K562 (cell line): Measurements from ENCODE around the gene COPS6. TPM values are rescaled to one million over a fixed set of nuclear protein-coding genes. Genes with fewer than 3 reads are reported as not detected.
A peak's percentile ranks its signal among the peaks of the same experiment; 100 is the strongest.

Experiments
- ARID2 ChIP-seq: fragments of 450-650 bp; IDR thresholded peaks from 2 replicates; pipeline ENCODE4 v1.6.1; 2017; ENCODE audit warnings: antibody characterized with exemption, mild to moderate bottlenecking
- CBFA2T2 ChIP-seq: fragments of 450-650 bp; conservative IDR thresholded peaks from 2 replicates; pipeline ENCODE4 v1.6.1; 2017; ENCODE audit warnings: mild to moderate bottlenecking
- CEBPG ChIP-seq, 3 experiments: fragments of 200-800 bp in 1 of 3; sonication (Bioruptor generic) in 1 of 3; sonication (generic) in 1 of 3; formaldehyde crosslinking in 1 of 3; IDR thresholded peaks in 2 of 3; conservative IDR thresholded peaks in 1 of 3; 2 replicates each; pipeline versions ENCODE4 v1.6.1 to v1.8.0; 2016 to 2022; ENCODE audit warnings: missing compliant biosample characterization in 2 of 3, missing genetic modification characterization in 2 of 3, mild to moderate bottlenecking in 1 of 3, missing genetic modification reagents in 1 of 3
- EHMT2 ChIP-seq: fragments of 450-650 bp; IDR thresholded peaks from 2 replicates; pipeline ENCODE4 v1.6.1; 2018; ENCODE audit warnings: antibody characterized with exemption
- ETS1 ChIP-seq: conservative IDR thresholded peaks from 2 replicates; pipeline ENCODE4 v1.6.1; 2011; ENCODE audit warnings: low read depth, mild to moderate bottlenecking, low read length; ENCODE audit not compliant: control insufficient read depth
- EZH2 ChIP-seq: IDR thresholded peaks from 2 replicates; pipeline ENCODE4 v1.6.1; 2012; ENCODE audit warnings: low read depth, mild to moderate bottlenecking, inconsistent platforms, low read length, borderline replicate concordance
- FIP1L1 ChIP-seq: fragments of 200-400 bp; formaldehyde crosslinking; IDR thresholded peaks from 2 replicates; pipeline ENCODE4 v1.6.1; 2018; ENCODE audit warnings: mild to moderate bottlenecking, low read depth, low read length; ENCODE audit not compliant: poor library complexity, severe bottlenecking
- FOSL1 ChIP-seq: fragments of 200-800 bp; sonication (Bioruptor generic); conservative IDR thresholded peaks from 2 replicates; pipeline ENCODE4 v1.6.1; 2016; ENCODE audit warnings: missing genetic modification characterization, missing compliant biosample characterization
- FOXJ3 ChIP-seq: sonication (generic); formaldehyde crosslinking; IDR thresholded peaks from 2 replicates; pipeline ENCODE4 v1.4.0; 2020; ENCODE audit warnings: mild to moderate bottlenecking, missing genetic modification reagents
- GATAD2A ChIP-seq: fragments of 450-650 bp; IDR thresholded peaks from 2 replicates; pipeline ENCODE4 v1.6.1; 2017
- HDAC3 ChIP-seq: fragments of 450-650 bp; IDR thresholded peaks from 2 replicates; pipeline ENCODE4 v1.6.1; 2018; ENCODE audit warnings: borderline replicate concordance, mild to moderate bottlenecking, moderate library complexity; ENCODE audit not compliant: partially characterized antibody
- HNRNPL ChIP-seq: fragments of 200-400 bp; formaldehyde crosslinking; IDR thresholded peaks from 2 replicates; pipeline ENCODE4 v1.6.1; 2017; ENCODE audit warnings: low read depth, mild to moderate bottlenecking, low read length
- KLF6 ChIP-seq: fragments of 250-450 bp; sonication (Bioruptor Pico); IDR thresholded peaks from 2 replicates; pipeline ENCODE4 v1.4.0; 2020; ENCODE audit warnings: mild to moderate bottlenecking, moderate library complexity, borderline replicate concordance
- MED1 ChIP-seq: sonication (generic); formaldehyde crosslinking; IDR thresholded peaks from 2 replicates; pipeline ENCODE4 v1.8.1; 2023; ENCODE audit warnings: missing genetic modification reagents, borderline replicate concordance
- MEF2D ChIP-seq: conservative IDR thresholded peaks from 2 replicates; pipeline ENCODE4 v1.6.1; 2016; ENCODE audit warnings: low read depth, missing genetic modification characterization, missing compliant biosample characterization
- NFIX ChIP-seq: fragments of 250-450 bp; sonication (Bioruptor Pico); IDR thresholded peaks from 2 replicates; pipeline ENCODE4 v1.4.0; 2020; ENCODE audit warnings: low read depth, mild to moderate bottlenecking, moderate library complexity
- NR2F6 ChIP-seq: fragments of 450-650 bp; formaldehyde crosslinking; IDR thresholded peaks from 2 replicates; pipeline ENCODE4 v1.4.0; 2020; ENCODE audit warnings: mild to moderate bottlenecking
- PHB ChIP-seq: fragments of 250-450 bp; sonication (Bioruptor Pico); IDR thresholded peaks from 2 replicates; pipeline ENCODE4 v1.5.0; 2021
- PTBP1 ChIP-seq: fragments of 200-400 bp; formaldehyde crosslinking; IDR thresholded peaks from 2 replicates; pipeline ENCODE4 v1.6.1; 2017; ENCODE audit warnings: low read depth, low read length
- TAF1 ChIP-seq: IDR thresholded peaks from 2 replicates; pipeline ENCODE4 v1.6.1; 2011; ENCODE audit warnings: mild to moderate bottlenecking, low read length, moderate library complexity; ENCODE audit not compliant: insufficient read depth, control insufficient read depth, severe bottlenecking; ENCODE audit errors: extremely low read depth
- TAF15 ChIP-seq: fragments of 200-400 bp; formaldehyde crosslinking; IDR thresholded peaks from 2 replicates; pipeline ENCODE4 v1.6.1; 2017; ENCODE audit warnings: mild to moderate bottlenecking, low read depth, low read length, moderate library complexity
- U2AF1 ChIP-seq: fragments of 200-400 bp; formaldehyde crosslinking; optimal IDR thresholded peaks from 2 replicates; pipeline ENCODE3; 2017; ENCODE audit warnings: mild to moderate bottlenecking, low read depth, low read length, moderate library complexity
- ZFP1 ChIP-seq: fragments of 450-650 bp; formaldehyde crosslinking; IDR thresholded peaks from 2 replicates; pipeline ENCODE4 v1.4.0; 2020; ENCODE audit warnings: mild to moderate bottlenecking, mixed read lengths
- ZFX ChIP-seq: sonication (generic); formaldehyde crosslinking; IDR thresholded peaks from 2 replicates; pipeline ENCODE4 v1.8.0; 2022; ENCODE audit warnings: mild to moderate bottlenecking, missing genetic modification reagents, moderate library complexity
- ZZZ3 ChIP-seq: fragments of 450-650 bp; IDR thresholded peaks from 2 replicates; pipeline ENCODE4 v1.6.1; 2016; ENCODE audit warnings: antibody characterized with exemption, mild to moderate bottlenecking, moderate library complexity
- polyA plus RNA-seq, 8 experiments: library from polyadenylated mRNA; depleted of rRNA in 4 of 8; stranded (reverse) in 5 of 8; unstranded in 3 of 8; fragments of >200 nt; fragmentation: Nextera tagmentation in 2 of 8; fragmentation: Illumina TruSeq in 1 of 8; extraction: Ambion mirVana in 2 of 8; extraction: Trizol in 1 of 8; gene quantifications; 2 replicates each; pipeline versions ENCODE4 v1.2.1 to v1.2.3, GENCODE V29; 2011 to 2014; ENCODE audit warnings: inconsistent platforms in 1 of 8, missing spikeins in 1 of 8
- total RNA-seq, 7 experiments: library from RNA; depleted of rRNA in 6 of 7; stranded (reverse); fragments of >200 nt in 6 of 7; fragmentation: Illumina TruSeq in 2 of 7; extraction: Trizol in 2 of 7; gene quantifications; 2 replicates each; pipeline versions ENCODE4 v1.2.1 to v1.2.3, GENCODE V29; 2011 to 2021; ENCODE audit warnings: low replicate concordance in 1 of 7
- TF ChIP-seq, protein P1 (sequence below): fragments of 450-650 bp; formaldehyde crosslinking; IDR thresholded peaks from 2 replicates; pipeline ENCODE4 v1.4.0; 2022; ENCODE audit warnings: missing genetic modification characterization

COPS6 gene
- total and polyA plus RNA-seq, 9 of the 15 experiments (the other 6 are each of a cell fraction or from before 2014, with no cell fraction given): 63.0 to 331 (median 168) TPM

GRCh38 chr7:100126931-100127865 is 38.4 kb downstream of the COPS6 start, which contains the start of gene MBLAC1 (continued):
- TF ChIP-seq CEBPG (CRISPR knock-in tag; IDR thresholded peaks at IDR 0.05) (no peak), CEBPG (tag; conservative IDR thresholded peaks at IDR 0.05 in 1 of 2, IDR thresholded peaks at IDR 0.05 in 1 of 2) (no peak), ZFP1 (no peak), U2AF1 (no peak), HNRNPL (peak; percentile 12; the same call in 1 of the 2 replicates), MED1 (CRISPR knock-in tag) (no peak), TAF1 (peak; percentile 79), NR2F6 (no peak), NFIX (CRISPR knock-in tag) (no peak), PTBP1 (no peak), KLF6 (0 out of 2 replicates have a peak, but pooled peaks have one; percentile 73), ZZZ3 (peak; percentile 81; the same call in 1 of the 2 replicates), ZFX (CRISPR knock-in tag) (peak; percentile 92), ETS1 (0 out of 2 replicates have a peak, but pooled peaks have one; percentile 11), FOXJ3 (no peak), ARID2 (no peak), EHMT2 (no peak), FOSL1 (0 out of 2 replicates have a peak, but pooled peaks have one; percentile 2), PHB (CRISPR knock-in tag) (0 out of 2 replicates have a peak, but pooled peaks have one; percentile 9), GATAD2A (peak; percentile 27; the same call in 1 of the 2 replicates), CBFA2T2 (no peak), FIP1L1 (peak; percentile 80), MEF2D (tag) (no peak; the same call in 1 of the 2 replicates), TAF15 (no peak), EZH2 (no peak), HDAC3 (no peak)
- TF ChIP-seq, protein P1, sequence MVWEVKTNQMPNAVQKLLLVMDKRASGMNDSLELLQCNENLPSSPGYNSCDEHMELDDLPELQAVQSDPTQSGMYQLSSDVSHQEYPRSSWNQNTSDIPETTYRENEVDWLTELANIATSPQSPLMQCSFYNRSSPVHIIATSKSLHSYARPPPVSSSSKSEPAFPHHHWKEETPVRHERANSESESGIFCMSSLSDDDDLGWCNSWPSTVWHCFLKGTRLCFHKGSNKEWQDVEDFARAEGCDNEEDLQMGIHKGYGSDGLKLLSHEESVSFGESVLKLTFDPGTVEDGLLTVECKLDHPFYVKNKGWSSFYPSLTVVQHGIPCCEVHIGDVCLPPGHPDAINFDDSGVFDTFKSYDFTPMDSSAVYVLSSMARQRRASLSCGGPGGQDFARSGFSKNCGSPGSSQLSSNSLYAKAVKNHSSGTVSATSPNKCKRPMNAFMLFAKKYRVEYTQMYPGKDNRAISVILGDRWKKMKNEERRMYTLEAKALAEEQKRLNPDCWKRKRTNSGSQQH (CRISPR knock-in tag): no peak
